DMS153 treated with DMSO at 0.1 percent for 48 hours (cell line): ENCODE measurements around the gene TRAF5.

ENCODE experiments used
- DNase-seq: peaks from one replicate; lab custom pipeline; 2025; ENCODE audit not compliant: unreplicated experiment; lab: John Stamatoyannopoulos, UW

TRAF5 gene

GRCh38 chr1:211327346-211327921 is 801 bp downstream of the TRAF5 start:
- no peak for DNase-seq

- no peak for DNase-seq
Observed at GRCh38 chr1:211328084-211328694, 1.6 kb downstream of the TRAF5 start.

- DNase-seq = no peak
Observed at GRCh38 chr1:211328866-211329475, 2.3 kb downstream of the TRAF5 start.

DNA sequence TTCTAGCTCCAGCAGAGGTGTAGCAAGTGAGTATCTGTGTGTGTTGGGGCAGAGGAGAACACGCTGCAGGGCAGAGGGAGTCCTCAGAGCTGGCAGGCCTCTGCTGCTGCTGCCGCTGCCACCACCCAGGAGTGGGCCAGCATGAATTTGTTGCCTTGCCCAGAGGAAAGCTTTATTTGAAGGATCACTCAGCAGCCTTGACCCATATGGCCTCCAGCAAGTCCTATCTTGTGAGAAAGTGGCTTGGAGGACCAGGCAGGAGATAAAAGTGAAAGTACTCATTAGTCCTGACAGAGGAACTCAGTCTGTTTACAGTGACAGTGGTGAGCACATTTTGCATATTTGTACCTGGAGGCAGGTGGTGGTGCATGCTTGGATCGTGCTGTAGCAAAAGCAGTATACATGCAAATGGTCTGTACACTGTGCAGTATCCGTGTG is 3.1 kb downstream of the TRAF5 start:
- no peak for DNase-seq

GRCh38 chr1:211330282-211330936 is 3.8 kb downstream of the TRAF5 start:
- DNase-seq = no peak

- DNase-seq = no peak
Observed at GRCh38 chr1:211331011-211331709, 4.5 kb downstream of the TRAF5 start.

DNA sequence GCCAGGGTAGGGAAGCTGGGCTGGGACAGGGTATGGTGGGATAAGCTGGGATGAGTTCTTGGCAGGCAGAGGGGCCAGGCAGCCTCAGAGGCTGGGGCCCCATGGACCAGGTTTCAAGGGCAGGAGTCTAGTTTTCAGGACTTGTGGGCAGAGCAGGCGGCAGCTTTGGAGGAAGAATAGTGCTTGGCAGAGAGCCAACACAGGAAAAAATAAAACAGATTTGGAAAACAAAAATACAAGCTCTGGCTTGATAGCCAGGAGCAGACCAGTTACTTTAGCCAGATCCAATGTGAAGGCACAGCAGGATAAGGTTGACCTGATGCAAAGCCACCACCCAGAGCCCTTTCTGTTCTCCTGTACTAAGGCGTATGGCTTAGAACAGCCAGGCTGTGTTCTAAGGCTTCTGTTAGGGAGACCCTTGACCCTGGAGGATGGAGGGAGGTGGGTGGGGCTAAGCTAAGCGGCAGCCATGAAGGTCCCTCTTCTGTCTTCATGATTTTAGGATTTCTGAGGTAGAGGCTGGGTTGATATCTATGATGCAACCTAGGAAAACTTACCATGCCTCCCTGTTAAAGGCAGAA is 5.5 kb downstream of the TRAF5 start:
- no peak for DNase-seq

- no peak for DNase-seq
Observed at GRCh38 chr1:211332830-211333229, 6.2 kb downstream of the TRAF5 start.

- DNase-seq = no peak
Observed at GRCh38 chr1:211333906-211334305, 7.3 kb downstream of the TRAF5 start.

GRCh38 chr1:211334986-211335385 is 8.4 kb downstream of the TRAF5 start:
- no peak for DNase-seq

DNA sequence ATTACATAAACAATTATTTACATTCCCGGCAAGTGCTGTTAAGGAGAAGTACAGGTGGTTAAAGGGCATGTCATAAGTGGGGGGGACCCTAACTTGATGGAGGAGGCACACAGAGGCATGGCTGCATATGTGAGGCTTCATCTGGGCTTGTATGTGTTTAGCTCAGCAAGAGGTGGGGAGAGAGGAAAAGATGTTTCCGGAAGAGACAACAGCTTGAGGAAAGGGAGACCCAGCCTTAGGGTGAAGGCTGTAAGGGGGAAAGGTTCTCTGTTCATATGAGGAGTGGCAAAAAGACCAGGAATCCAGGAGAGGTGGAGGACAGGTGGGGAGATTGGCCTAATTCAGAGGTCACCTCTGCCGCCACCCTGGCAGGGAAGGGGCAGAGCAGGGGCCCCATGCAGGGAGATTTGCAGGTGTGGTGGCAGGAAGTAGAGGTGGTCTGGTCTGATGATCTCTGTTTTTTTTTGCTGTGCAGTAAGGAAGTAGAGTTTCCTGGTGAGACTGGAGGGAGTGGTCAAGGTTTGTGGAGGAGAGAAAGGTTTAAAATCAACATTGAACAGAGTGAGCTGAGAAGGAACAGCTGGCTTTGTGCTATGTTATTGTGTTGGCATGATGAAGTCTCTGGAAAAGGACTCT is 9.0 kb downstream of the TRAF5 start:
- DNase-seq = no peak

GRCh38 chr1:211336161-211336560 is 9.5 kb downstream of the TRAF5 start:
- DNase-seq = no peak

- DNase-seq = no peak
Observed at GRCh38 chr1:211336775-211337174, 10.1 kb downstream of the TRAF5 start.

DNA sequence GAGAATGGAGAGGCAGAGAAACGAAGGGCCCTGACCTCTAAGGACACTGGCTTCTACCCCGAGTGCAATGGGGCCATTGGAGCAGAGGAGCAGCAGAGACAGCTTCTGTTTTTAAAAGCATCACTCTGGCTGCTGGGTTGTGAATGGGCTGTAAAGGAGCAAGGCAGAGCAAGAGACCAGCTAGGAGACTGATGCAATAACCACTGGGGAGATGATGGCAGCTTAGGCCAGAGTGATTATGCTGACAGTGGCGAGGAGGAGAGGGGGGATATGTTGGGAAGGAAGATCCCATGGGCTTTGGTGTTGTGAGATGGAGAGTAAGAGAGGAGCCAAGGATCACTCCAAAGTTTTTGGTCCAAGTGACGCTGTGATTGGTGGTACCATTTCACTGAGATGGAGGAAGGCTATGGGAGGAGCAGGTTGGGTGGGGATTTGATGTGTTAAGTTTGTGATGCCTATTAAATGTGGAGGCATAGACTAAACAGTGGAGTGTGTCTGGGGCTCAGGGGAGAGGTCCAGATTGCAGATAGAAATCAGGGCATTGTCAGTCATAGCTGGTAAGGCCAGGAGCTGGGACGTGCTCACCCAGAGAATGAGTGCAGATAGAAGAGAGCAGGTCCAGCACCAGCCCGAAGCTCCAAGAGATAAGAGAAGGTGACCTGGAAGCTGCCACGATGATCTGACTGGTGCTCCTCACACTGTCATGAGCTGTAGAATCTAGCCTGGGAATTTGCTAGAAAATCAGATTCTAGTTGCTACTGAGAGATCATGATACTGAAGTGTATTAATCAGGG is 11.0 kb downstream of the TRAF5 start:
- no peak for DNase-seq

DNA sequence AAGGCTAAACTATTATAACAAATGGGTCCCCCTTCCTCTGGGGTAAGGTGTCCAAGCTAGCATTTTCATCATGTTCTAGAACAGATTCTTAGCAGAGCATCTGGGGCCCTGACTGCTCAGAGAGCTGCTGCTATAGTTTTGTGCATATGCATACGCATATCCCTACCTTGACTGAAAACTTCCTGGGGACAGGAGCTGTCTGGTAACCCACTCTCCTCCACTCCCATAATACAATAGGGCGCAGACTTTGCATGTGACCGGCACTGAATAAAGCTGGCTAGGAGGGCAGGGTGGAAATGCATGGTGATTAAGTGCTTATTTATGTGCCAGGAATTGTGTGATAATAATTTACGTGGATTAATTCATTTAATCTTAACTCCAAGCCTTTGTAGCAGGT is 11.6 kb downstream of the TRAF5 start:
- no peak for DNase-seq

GRCh38 chr1:211339631-211340041 is 13.0 kb downstream of the TRAF5 start:
- DNase-seq = no peak

- DNase-seq = no peak
Observed at GRCh38 chr1:211340622-211341507, 14.2 kb downstream of the TRAF5 start.

DNA sequence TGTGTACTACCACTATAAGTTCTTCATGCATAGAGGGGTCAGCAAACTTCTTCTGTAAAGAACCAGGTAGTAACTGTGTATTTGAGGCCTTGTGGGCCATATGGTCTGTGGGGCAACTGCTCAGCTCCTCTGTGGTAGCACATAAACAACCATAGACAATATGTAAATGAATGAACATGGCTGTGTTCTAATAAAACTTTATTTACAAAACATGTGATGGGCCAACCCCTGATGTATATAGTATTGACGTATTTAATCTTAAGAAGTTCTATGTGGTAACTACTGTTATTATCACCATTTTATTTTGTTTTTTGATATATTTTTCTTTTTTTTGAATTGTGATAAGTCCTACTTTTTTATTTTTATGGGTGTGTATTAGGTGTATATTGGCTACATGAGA is 15.4 kb downstream of the TRAF5 start:
- no peak for DNase-seq

DNA sequence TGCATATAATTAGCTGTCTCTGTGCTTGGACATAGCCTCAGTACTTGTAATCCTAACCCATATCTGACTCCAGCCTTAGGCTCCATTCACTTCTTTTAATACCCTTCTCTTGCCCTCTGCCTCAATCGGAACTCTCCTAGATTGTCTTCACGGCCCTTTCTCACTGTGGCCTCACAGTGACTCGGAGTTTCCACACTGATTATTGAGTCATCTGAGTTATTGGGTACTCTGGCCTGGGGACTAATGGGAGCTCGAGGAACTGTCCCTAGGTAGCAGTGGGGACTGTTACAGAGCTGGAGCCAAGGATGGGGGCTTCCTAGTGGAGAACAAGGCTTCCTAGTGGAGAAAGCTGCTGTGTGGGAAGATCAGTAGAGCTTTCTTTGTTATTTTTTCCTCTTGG is 17.0 kb downstream of the TRAF5 start:
- no peak for DNase-seq
